ENCODE results near the gene KIAA1191. TPM values are rescaled to one million over a fixed set of nuclear protein-coding genes. Genes with fewer than 3 reads are reported as not detected.

KIAA1191 gene
- total RNA-seq, 1 experiment from 2014 or later, result 92.7 TPM

- Mint-ChIP-seq H3K4me1 (no peaks in the 10 kb centered on the region), H3K27ac (no peak overlapping the region), H3K9me3 (no peaks in the 10 kb centered on the region), H3K4me3 (no peak overlapping the region), H3K36me3 (peaks cover 25% of the 10 kb centered on the region), H3K27me3 (ENCODE audit: low read depth) (no peaks in the 10 kb centered on the region)
- no peak for ATAC-seq
- POLR2A ChIA-PET, result no interaction called here
- CTCF ChIA-PET, result no interaction called here
- no peak for DNase-seq (ENCODE audit: low spot score)
- TF ChIP-seq GABPB1 (CRISPR knock-in tag; IDR thresholded peaks at IDR 0.05), result no peak
- TF ChIP-seq OVOL2 (CRISPR knock-in tag; IDR thresholded peaks at IDR 0.05; ENCODE audit: borderline replicate concordance), result no peak
- no peak for TF ChIP-seq SMAD4 (CRISPR knock-in tag; IDR thresholded peaks at IDR 0.05)
- no peak for TF ChIP-seq FOXJ3 (CRISPR knock-in tag; IDR thresholded peaks at IDR 0.05; ENCODE audit: borderline replicate concordance)
Observed at GRCh38 chr5:176341325-176342157, 20.0 kb downstream of the KIAA1191 start.

GRCh38 chr5:176339304-176339703 is 22.3 kb downstream of the KIAA1191 start:
- POLR2A ChIA-PET, result no interaction called here

More at GRCh38 chr5:176339304-176339703, 22.3 kb downstream of the KIAA1191 start:
- Mint-ChIP-seq H3K36me3 (peaks cover 18% of the 10 kb centered on the region), H3K27me3 (ENCODE audit: low read depth) (no peaks in the 10 kb centered on the region), H3K27ac (no peak overlapping the region), H3K4me1 (no peaks in the 10 kb centered on the region), H3K4me3 (no peak overlapping the region), H3K9me3 (no peaks in the 10 kb centered on the region)
- TF ChIP-seq AFF4 (CRISPR knock-in tag; IDR thresholded peaks at IDR 0.05; ENCODE audit: borderline replicate concordance), result no peak
- TF ChIP-seq ZNF671 (CRISPR knock-in tag; IDR thresholded peaks at IDR 0.05), result no peak
- TF ChIP-seq ZSCAN18 (CRISPR knock-in tag; IDR thresholded peaks at IDR 0.05), result no peak
- no peak for TF ChIP-seq FOXJ3 (CRISPR knock-in tag; IDR thresholded peaks at IDR 0.05; ENCODE audit: borderline replicate concordance)
- no peak for TF ChIP-seq RORB (CRISPR knock-in tag; IDR thresholded peaks at IDR 0.05)
- no peak for TF ChIP-seq PRRX2 (CRISPR knock-in tag; IDR thresholded peaks at IDR 0.05)
- no peak for TF ChIP-seq ZBTB21 (CRISPR knock-in tag; IDR thresholded peaks at IDR 0.05; ENCODE audit: borderline replicate concordance)
- TF ChIP-seq STAT6 (CRISPR knock-in tag; conservative IDR thresholded peaks at IDR 0.05; ENCODE audit: low read depth), result no peak
- no peak for TF ChIP-seq RELA (CRISPR knock-in tag; IDR thresholded peaks at IDR 0.05; ENCODE audit: borderline replicate concordance)
- TF ChIP-seq ESRRA (CRISPR knock-in tag; IDR thresholded peaks at IDR 0.05; ENCODE audit: borderline replicate concordance), result no peak
- TF ChIP-seq, protein P1, sequence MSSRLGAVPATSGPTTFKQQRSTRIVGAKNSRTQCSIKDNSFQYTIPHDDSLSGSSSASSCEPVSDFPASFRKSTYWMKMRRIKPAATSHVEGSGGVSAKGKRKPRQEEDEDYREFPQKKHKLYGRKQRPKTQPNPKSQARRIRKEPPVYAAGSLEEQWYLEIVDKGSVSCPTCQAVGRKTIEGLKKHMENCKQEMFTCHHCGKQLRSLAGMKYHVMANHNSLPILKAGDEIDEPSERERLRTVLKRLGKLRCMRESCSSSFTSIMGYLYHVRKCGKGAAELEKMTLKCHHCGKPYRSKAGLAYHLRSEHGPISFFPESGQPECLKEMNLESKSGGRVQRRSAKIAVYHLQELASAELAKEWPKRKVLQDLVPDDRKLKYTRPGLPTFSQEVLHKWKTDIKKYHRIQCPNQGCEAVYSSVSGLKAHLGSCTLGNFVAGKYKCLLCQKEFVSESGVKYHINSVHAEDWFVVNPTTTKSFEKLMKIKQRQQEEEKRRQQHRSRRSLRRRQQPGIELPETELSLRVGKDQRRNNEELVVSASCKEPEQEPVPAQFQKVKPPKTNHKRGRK (CRISPR knock-in tag; IDR thresholded peaks at IDR 0.05; ENCODE audit: borderline replicate concordance), result no peak
- TF ChIP-seq NR1H2 (CRISPR knock-in tag; IDR thresholded peaks at IDR 0.05), result no peak
- DNase-seq (ENCODE audit: low spot score) (no peak), ATAC-seq (no peak)
- CTCF ChIA-PET, result no interaction called here

Data from WTC11 (cell line).